Stimulated activated CD4-positive, alpha-beta T cell treated with anti-CD3 and anti-CD28 coated beads, Interleukin-1b, Interleukin-23, amount 100 ng/mL, for 48 hours (primary cell): ENCODE results near the gene LY6G6C.

Experiments used
- DNase-seq: peaks from one replicate; pipeline ENCODE4 v3.0.0-alpha.2; 2020

Gene LY6G6C

DNA sequence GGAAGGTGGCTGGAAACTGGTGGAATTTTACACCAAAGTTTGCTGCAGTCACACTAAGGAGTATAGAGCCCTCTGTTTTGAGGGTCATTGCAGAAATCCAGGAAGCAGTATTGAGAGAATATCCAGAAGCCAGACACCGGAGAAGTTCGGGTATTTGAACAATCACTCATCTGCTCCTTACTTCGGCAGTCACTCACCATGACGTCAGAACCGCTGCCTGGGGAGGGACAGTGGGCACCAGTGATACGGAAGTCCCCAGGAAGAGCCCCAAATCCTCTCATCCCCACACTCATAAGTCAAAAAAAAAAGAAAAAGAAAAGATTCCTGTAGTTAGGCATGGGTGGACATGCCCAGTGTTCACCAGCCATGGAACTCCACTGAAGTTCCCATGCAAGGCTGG lies 44.6 kb downstream of the LY6G6C start:
- DNase-seq = no peak

DNA sequence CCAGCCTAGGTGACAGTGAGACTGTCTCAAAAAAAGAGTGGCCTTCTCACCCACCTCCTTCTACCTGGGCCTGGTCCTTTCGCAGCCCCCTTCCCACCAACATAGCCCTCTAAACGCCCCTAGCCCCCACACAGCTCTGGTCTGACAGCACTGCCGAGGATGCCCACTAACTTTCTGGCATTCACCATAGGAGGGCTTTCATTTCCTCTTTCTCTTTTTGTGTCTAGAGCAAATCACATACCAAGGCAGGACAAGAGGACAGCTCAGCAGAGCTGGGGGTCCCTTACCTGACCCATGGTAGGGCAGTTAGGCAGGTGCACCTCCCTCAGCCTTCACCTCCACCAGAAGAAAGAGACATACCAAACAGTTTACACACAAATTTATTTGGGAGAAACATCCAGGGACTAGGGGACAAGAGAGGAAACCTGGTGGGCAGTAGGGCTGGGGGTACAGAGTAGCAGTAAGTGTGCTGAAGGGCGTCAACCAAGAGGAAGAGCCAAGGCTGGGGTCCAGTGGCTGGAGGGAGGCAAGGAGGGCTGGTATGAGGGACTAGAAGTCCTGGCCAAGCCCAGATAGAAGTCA lies 45.1 kb downstream of the LY6G6C start:
- no peak for DNase-seq

DNA sequence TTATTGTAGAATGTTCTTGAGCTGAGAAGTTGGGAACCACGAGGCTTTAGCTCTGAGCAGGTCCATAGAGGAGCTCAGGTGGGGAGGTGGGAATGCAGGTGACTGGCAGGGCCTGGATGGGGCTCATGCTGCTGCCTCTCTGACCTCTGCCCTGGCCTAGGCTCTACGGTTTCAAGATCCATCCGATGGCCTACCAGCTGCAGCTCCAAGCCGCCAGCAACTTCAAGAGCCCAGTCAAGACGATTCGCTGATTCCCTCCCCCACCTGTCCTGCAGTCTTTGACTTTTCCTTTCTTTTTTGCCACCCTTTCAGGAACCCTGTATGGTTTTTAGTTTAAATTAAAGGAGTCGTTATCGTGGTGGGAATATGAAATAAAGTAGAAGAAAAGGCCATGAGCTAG lies 51.9 kb downstream of the LY6G6C start, which contains the start of gene LY6G5B:
Gene LY6G5B, plus strand, starts transcription at position 301 of the 400 bp plus-strand sequence. CDS start 975 bp downstream, outside the sequence.
- DNase-seq = no peak
